SK-N-SH (cell line): ENCODE results near the gene EML5.

Experiments
- CHD2 ChIP-seq: fragments of 150-350 bp; IDR thresholded peaks from 2 replicates; pipeline ENCODE4 v1.6.1; 2018; ENCODE audit warnings: low read length; ENCODE audit not compliant: partially characterized antibody
- EP300 ChIP-seq, 2 experiments: IDR thresholded peaks; 2 replicates each; pipeline versions ENCODE4 v1.4.0 to v1.6.1; 2012; ENCODE audit warnings: borderline replicate concordance in 1 of 2, low read depth in 1 of 2, low read length in 1 of 2
- GABPA ChIP-seq: IDR thresholded peaks from 2 replicates; pipeline ENCODE4 v1.4.0; 2012; ENCODE audit warnings: low read depth, mild to moderate bottlenecking
- MEF2A ChIP-seq: IDR thresholded peaks from 2 replicates; pipeline ENCODE4 v1.4.0; 2012; ENCODE audit warnings: low read depth, borderline replicate concordance
- SMC3 ChIP-seq: IDR thresholded peaks from 2 replicates; pipeline ENCODE4 v1.6.1; 2012; ENCODE audit warnings: low read depth, low read length, improper control_type of control experiment
- TF ChIP-seq, protein P1 (sequence below): fragments of 200-600 bp; sonication (generic); IDR thresholded peaks from 2 replicates; pipeline ENCODE4 v1.6.1; 2017; ENCODE audit warnings: antibody characterized with exemption, mild to moderate bottlenecking, moderate library complexity
- TF ChIP-seq, protein P2 (sequence below): IDR thresholded peaks from 2 replicates; pipeline ENCODE4; 2012

- TF ChIP-seq, protein P1, sequence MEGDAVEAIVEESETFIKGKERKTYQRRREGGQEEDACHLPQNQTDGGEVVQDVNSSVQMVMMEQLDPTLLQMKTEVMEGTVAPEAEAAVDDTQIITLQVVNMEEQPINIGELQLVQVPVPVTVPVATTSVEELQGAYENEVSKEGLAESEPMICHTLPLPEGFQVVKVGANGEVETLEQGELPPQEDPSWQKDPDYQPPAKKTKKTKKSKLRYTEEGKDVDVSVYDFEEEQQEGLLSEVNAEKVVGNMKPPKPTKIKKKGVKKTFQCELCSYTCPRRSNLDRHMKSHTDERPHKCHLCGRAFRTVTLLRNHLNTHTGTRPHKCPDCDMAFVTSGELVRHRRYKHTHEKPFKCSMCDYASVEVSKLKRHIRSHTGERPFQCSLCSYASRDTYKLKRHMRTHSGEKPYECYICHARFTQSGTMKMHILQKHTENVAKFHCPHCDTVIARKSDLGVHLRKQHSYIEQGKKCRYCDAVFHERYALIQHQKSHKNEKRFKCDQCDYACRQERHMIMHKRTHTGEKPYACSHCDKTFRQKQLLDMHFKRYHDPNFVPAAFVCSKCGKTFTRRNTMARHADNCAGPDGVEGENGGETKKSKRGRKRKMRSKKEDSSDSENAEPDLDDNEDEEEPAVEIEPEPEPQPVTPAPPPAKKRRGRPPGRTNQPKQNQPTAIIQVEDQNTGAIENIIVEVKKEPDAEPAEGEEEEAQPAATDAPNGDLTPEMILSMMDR: no peak
- TF ChIP-seq MEF2A (no peak), CHD2 (no peak), EP300 (IDR thresholded peaks at IDR 0.05; ENCODE audit: borderline replicate concordance in 1 of 2, low read depth in 1 of 2, low read length in 1 of 2) (no peak), SMC3 (no peak), GABPA (no peak)
- TF ChIP-seq, protein P2, sequence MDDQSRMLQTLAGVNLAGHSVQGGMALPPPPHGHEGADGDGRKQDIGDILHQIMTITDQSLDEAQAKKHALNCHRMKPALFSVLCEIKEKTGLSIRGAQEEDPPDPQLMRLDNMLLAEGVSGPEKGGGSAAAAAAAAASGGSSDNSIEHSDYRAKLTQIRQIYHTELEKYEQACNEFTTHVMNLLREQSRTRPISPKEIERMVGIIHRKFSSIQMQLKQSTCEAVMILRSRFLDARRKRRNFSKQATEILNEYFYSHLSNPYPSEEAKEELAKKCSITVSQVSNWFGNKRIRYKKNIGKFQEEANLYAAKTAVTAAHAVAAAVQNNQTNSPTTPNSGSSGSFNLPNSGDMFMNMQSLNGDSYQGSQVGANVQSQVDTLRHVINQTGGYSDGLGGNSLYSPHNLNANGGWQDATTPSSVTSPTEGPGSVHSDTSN: no peak
These were observed 46.7 kb downstream of the EML5 start for GRCh38 chr14:88746052-88746451.
